Activated CD4-positive, alpha-beta T cell treated with anti-CD3 and anti-CD28 coated beads for 24 hours (primary cell): Measurements from ENCODE around the gene MYO16.

Source experiments
- DNase-seq, 2 donors: peaks; one replicate each; pipeline ENCODE4 v3.0.0-alpha.2; 2020; ENCODE audit warnings: low read depth in 2 of 2

The MYO16 gene

GRCh38 chr13:108629181-108629752, at the start of gene MYO16:
MYO16 (plus strand) TSS chr13:108629611; CDS start chr13:108629845, 234 bp downstream.
- DNase-seq, result no peak

GRCh38 chr13:108586826-108587225, 42.6 kb upstream of the MYO16 start:
- no peak for DNase-seq

GRCh38 chr13:108588516-108588915, 40.9 kb upstream of the MYO16 start:
- DNase-seq, result no peak

GRCh38 chr13:108594153-108594552, 35.3 kb upstream of the MYO16 start:
- no peak for DNase-seq

- no peak for DNase-seq
These were observed 33.8 kb upstream of the MYO16 start for GRCh38 chr13:108595436-108596274.

GRCh38 chr13:108597943-108598342, 31.5 kb upstream of the MYO16 start:
- no peak for DNase-seq

- DNase-seq, result no peak
These were observed 23.0 kb upstream of the MYO16 start for GRCh38 chr13:108606424-108606823.

GRCh38 chr13:108609353-108609752, 20.1 kb upstream of the MYO16 start:
- no peak for DNase-seq

GRCh38 chr13:108610507-108610906, 18.9 kb upstream of the MYO16 start:
- DNase-seq, result no peak

GRCh38 chr13:108615241-108615640, 14.2 kb upstream of the MYO16 start:
- DNase-seq, result no peak

- DNase-seq, result no peak
These were observed 11.2 kb upstream of the MYO16 start for GRCh38 chr13:108618233-108618632.

GRCh38 chr13:108621462-108621861, 7.9 kb upstream of the MYO16 start:
- DNase-seq, result no peak

- DNase-seq, result no peak
These were observed 5.3 kb upstream of the MYO16 start for GRCh38 chr13:108624108-108624507.

- DNase-seq, result no peak
These were observed 4.4 kb upstream of the MYO16 start for GRCh38 chr13:108624979-108625378.

GRCh38 chr13:108629988-108630387, 577 bp downstream of the MYO16 start:
- DNase-seq, result no peak

- no peak for DNase-seq
These were observed 3.3 kb downstream of the MYO16 start for GRCh38 chr13:108632649-108633167.

GRCh38 chr13:108638901-108639300, 9.5 kb downstream of the MYO16 start:
- no peak for DNase-seq

- DNase-seq, result no peak
These were observed 14.4 kb downstream of the MYO16 start for GRCh38 chr13:108643646-108644353.

- no peak for DNase-seq
These were observed 16.0 kb downstream of the MYO16 start for GRCh38 chr13:108645376-108645775.

GRCh38 chr13:108650271-108650670, 20.9 kb downstream of the MYO16 start:
- no peak for DNase-seq

GRCh38 chr13:108656742-108657141, 27.3 kb downstream of the MYO16 start:
- no peak for DNase-seq

GRCh38 chr13:108657519-108657918, 28.1 kb downstream of the MYO16 start:
- DNase-seq, result no peak

- DNase-seq, result no peak
These were observed 33.1 kb downstream of the MYO16 start for GRCh38 chr13:108662528-108662927.
